HepG2 (cell line): ENCODE results near the gene DNAJC12. TPM values are rescaled to one million over a fixed set of nuclear protein-coding genes. Genes with fewer than 3 reads are reported as not detected.

Experiments used
- BRCA1 ChIP-seq: sonication (generic); formaldehyde crosslinking; IDR thresholded peaks from 2 replicates; pipeline ENCODE4 v1.4.0; 2020; ENCODE audit warnings: missing genetic modification reagents
- DNMT3B ChIP-seq: conservative IDR thresholded peaks from 2 replicates; pipeline ENCODE4 v1.6.1; 2016; ENCODE audit warnings: missing biosample characterization, control low read depth
- EZH2 ChIP-seq: conservative IDR thresholded peaks from 2 replicates; pipeline ENCODE4 v1.6.1; 2012; ENCODE audit warnings: mild to moderate bottlenecking, low read depth, low read length, moderate library complexity
- MTA3 ChIP-seq: sonication (generic); formaldehyde crosslinking; IDR thresholded peaks from 2 replicates; pipeline ENCODE4 v1.4.0; 2020; ENCODE audit warnings: missing genetic modification reagents
- NONO ChIP-seq, 2 experiments: fragments of 450-650 bp in 1 of 2; sonication (generic) in 1 of 2; formaldehyde crosslinking in 1 of 2; IDR thresholded peaks in 1 of 2; conservative IDR thresholded peaks in 1 of 2; 2 replicates each; pipeline versions ENCODE4 v1.6.1 to v1.8.0; 2017 to 2022; ENCODE audit warnings: mild to moderate bottlenecking in 1 of 2, missing genetic modification reagents in 1 of 2, moderate library complexity in 1 of 2
- NR2C2 ChIP-seq: sonication (generic); formaldehyde crosslinking; IDR thresholded peaks from 2 replicates; pipeline ENCODE4 v1.4.0; 2020; ENCODE audit warnings: missing genetic modification reagents, mild to moderate bottlenecking, moderate library complexity, borderline replicate concordance
- SAFB2 ChIP-seq: sonication (generic); formaldehyde crosslinking; IDR thresholded peaks from 2 replicates; pipeline ENCODE4 v1.5.1; 2020; ENCODE audit warnings: missing genetic modification reagents, low read depth, mild to moderate bottlenecking, borderline replicate concordance
- ZBTB38 ChIP-seq: sonication (generic); formaldehyde crosslinking; IDR thresholded peaks from 2 replicates; pipeline ENCODE4 v1.5.1; 2020; ENCODE audit warnings: mild to moderate bottlenecking, missing genetic modification reagents
- ZNF17 ChIP-seq: sonication (generic); formaldehyde crosslinking; IDR thresholded peaks from 2 replicates; pipeline ENCODE4 v1.5.0; 2020; ENCODE audit warnings: mild to moderate bottlenecking, missing genetic modification reagents
- ZNF33A ChIP-seq: sonication (generic); formaldehyde crosslinking; IDR thresholded peaks from 2 replicates; pipeline ENCODE4 v1.5.1; 2020; ENCODE audit warnings: missing genetic modification reagents, mild to moderate bottlenecking, moderate library complexity, borderline replicate concordance
- ZNF546 ChIP-seq: sonication (generic); formaldehyde crosslinking; conservative IDR thresholded peaks from 2 replicates; pipeline ENCODE4 v1.8.1; 2023; ENCODE audit warnings: mild to moderate bottlenecking, missing genetic modification reagents
- ZNF563 ChIP-seq: sonication (generic); formaldehyde crosslinking; IDR thresholded peaks from 2 replicates; pipeline ENCODE4 v1.8.0; 2022; ENCODE audit warnings: mild to moderate bottlenecking, moderate library complexity, missing genetic modification reagents
- ZNF567 ChIP-seq: sonication (generic); formaldehyde crosslinking; IDR thresholded peaks from 2 replicates; pipeline ENCODE4 v1.8.1; 2023; ENCODE audit warnings: mild to moderate bottlenecking, missing genetic modification reagents, borderline replicate concordance
- polyA plus RNA-seq, 8 experiments: library from polyadenylated mRNA; depleted of rRNA in 3 of 8; stranded (reverse) in 7 of 8; unstranded in 1 of 8; fragments of >200 nt; fragmentation: Illumina TruSeq in 4 of 8; extraction: Trizol in 4 of 8; gene quantifications; 2 replicates each; pipeline versions ENCODE4 v1.2.1 to v1.2.3, GENCODE V29; 2011 to 2016; ENCODE audit warnings: low read depth in 4 of 8, missing spikeins in 1 of 8, mixed read lengths in 1 of 8; ENCODE audit not compliant: insufficient read depth in 1 of 8
- total RNA-seq, 5 experiments: library from RNA; depleted of rRNA; stranded (reverse); fragments of >200 nt; fragmentation: Illumina TruSeq; extraction: Trizol; gene quantifications; 2 replicates each; pipeline ENCODE4 v1.2.3, GENCODE V29; 2016; ENCODE audit warnings: low read depth in 1 of 5
- TF ChIP-seq, protein P1 (sequence below): IDR thresholded peaks from 2 replicates; pipeline ENCODE4 v1.6.1; 2016; ENCODE audit warnings: missing genetic modification reagents, missing compliant biosample characterization
- TF ChIP-seq, protein P2 (sequence below): sonication (generic); formaldehyde crosslinking; IDR thresholded peaks from 2 replicates; pipeline ENCODE4 v1.5.1; 2020; ENCODE audit warnings: mild to moderate bottlenecking, missing genetic modification reagents, moderate library complexity
- TF ChIP-seq, protein P3 (sequence below): sonication (generic); formaldehyde crosslinking; IDR thresholded peaks from 2 replicates; pipeline ENCODE4 v1.5.1; 2020; ENCODE audit warnings: mild to moderate bottlenecking, missing genetic modification reagents, borderline replicate concordance
- TF ChIP-seq, protein P4 (sequence below): sonication (generic); formaldehyde crosslinking; IDR thresholded peaks from 2 replicates; pipeline ENCODE4 v1.5.1; 2020; ENCODE audit warnings: missing genetic modification reagents, mild to moderate bottlenecking, borderline replicate concordance
- TF ChIP-seq, protein P5 (sequence below): sonication (generic); formaldehyde crosslinking; IDR thresholded peaks from 2 replicates; pipeline ENCODE4 v1.5.0; 2020; ENCODE audit warnings: mild to moderate bottlenecking, missing genetic modification reagents

The DNAJC12 gene
- total and polyA plus RNA-seq, 2 of the 13 experiments (the other 11 are each of a cell fraction or from before 2014, with no cell fraction given) = 11.6 to 43.9 TPM

DNA sequence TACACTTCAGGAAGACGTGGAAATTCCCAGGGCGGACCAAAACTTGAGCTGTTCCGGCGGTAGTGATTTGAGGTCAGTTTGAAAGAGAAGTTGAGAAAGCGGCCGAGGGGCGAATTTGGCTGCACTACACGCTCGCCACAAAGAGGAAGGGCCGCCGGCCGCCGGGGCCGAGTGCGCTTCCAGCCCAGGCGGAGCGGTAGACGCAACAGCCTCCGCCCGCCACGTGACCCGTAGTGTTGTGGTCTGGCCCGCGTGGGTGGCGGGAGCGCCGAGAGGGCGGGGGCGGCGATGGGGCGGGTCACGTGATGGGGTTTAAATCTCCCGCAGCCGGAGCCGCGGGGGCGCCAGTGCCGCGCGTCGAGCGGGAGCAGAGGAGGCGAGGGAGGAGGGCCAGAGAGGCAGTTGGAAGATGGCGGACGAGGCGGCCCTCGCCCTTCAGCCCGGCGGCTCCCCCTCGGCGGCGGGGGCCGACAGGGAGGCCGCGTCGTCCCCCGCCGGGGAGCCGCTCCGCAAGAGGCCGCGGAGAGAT, 46.4 kb upstream of the DNAJC12 start, which contains the start of gene SIRT1 (continued):
- TF ChIP-seq NONO (IDR thresholded peaks at IDR 0.05) = no peak
- TF ChIP-seq NONO (CRISPR knock-in tag; conservative IDR thresholded peaks at IDR 0.05) = peak; percentile 90
- TF ChIP-seq, protein P1, sequence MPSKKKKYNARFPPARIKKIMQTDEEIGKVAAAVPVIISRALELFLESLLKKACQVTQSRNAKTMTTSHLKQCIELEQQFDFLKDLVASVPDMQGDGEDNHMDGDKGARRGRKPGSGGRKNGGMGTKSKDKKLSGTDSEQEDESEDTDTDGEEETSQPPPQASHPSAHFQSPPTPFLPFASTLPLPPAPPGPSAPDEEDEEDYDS = peak; percentile 96
- peak; percentile 64; the same call in 1 of the 2 replicates for TF ChIP-seq ZNF33A
- TF ChIP-seq, protein P2, sequence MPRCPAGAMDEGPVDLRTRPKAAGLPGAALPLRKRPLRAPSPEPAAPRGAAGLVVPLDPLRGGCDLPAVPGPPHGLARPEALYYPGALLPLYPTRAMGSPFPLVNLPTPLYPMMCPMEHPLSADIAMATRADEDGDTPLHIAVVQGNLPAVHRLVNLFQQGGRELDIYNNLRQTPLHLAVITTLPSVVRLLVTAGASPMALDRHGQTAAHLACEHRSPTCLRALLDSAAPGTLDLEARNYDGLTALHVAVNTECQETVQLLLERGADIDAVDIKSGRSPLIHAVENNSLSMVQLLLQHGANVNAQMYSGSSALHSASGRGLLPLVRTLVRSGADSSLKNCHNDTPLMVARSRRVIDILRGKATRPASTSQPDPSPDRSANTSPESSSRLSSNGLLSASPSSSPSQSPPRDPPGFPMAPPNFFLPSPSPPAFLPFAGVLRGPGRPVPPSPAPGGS (CRISPR knock-in tag) = peak; percentile 90
- 0 out of 2 replicates have a peak, but pooled peaks have one; percentile 33 for TF ChIP-seq ZNF567 (CRISPR knock-in tag)
- TF ChIP-seq NR2C2 (CRISPR knock-in tag) = peak; percentile 24; the same call in 1 of the 2 replicates
- TF ChIP-seq ZNF17 (CRISPR knock-in tag) = no peak
- peak; percentile 58; the same call in 1 of the 2 replicates for TF ChIP-seq ZBTB38 (CRISPR knock-in tag)
- no peak for TF ChIP-seq DNMT3B (CRISPR knock-in tag)
- TF ChIP-seq BRCA1 (CRISPR knock-in tag) = no peak
- TF ChIP-seq, protein P3, sequence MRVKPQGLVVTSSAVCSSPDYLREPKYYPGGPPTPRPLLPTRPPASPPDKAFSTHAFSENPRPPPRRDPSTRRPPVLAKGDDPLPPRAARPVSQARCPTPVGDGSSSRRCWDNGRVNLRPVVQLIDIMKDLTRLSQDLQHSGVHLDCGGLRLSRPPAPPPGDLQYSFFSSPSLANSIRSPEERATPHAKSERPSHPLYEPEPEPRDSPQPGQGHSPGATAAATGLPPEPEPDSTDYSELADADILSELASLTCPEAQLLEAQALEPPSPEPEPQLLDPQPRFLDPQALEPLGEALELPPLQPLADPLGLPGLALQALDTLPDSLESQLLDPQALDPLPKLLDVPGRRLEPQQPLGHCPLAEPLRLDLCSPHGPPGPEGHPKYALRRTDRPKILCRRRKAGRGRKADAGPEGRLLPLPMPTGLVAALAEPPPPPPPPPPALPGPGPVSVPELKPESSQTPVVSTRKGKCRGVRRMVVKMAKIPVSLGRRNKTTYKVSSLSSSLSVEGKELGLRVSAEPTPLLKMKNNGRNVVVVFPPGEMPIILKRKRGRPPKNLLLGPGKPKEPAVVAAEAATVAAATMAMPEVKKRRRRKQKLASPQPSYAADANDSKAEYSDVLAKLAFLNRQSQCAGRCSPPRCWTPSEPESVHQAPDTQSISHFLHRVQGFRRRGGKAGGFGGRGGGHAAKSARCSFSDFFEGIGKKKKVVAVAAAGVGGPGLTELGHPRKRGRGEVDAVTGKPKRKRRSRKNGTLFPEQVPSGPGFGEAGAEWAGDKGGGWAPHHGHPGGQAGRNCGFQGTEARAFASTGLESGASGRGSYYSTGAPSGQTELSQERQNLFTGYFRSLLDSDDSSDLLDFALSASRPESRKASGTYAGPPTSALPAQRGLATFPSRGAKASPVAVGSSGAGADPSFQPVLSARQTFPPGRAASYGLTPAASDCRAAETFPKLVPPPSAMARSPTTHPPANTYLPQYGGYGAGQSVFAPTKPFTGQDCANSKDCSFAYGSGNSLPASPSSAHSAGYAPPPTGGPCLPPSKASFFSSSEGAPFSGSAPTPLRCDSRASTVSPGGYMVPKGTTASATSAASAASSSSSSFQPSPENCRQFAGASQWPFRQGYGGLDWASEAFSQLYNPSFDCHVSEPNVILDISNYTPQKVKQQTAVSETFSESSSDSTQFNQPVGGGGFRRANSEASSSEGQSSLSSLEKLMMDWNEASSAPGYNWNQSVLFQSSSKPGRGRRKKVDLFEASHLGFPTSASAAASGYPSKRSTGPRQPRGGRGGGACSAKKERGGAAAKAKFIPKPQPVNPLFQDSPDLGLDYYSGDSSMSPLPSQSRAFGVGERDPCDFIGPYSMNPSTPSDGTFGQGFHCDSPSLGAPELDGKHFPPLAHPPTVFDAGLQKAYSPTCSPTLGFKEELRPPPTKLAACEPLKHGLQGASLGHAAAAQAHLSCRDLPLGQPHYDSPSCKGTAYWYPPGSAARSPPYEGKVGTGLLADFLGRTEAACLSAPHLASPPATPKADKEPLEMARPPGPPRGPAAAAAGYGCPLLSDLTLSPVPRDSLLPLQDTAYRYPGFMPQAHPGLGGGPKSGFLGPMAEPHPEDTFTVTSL (CRISPR knock-in tag) = no peak; the same call in 1 of the 2 replicates
- TF ChIP-seq EZH2 = no peak
- TF ChIP-seq SAFB2 (CRISPR knock-in tag) = no peak
- no peak for TF ChIP-seq MTA3 (CRISPR knock-in tag)
- TF ChIP-seq ZNF563 (CRISPR knock-in tag) = 0 out of 2 replicates have a peak, but pooled peaks have one; percentile 36
- TF ChIP-seq, protein P4, sequence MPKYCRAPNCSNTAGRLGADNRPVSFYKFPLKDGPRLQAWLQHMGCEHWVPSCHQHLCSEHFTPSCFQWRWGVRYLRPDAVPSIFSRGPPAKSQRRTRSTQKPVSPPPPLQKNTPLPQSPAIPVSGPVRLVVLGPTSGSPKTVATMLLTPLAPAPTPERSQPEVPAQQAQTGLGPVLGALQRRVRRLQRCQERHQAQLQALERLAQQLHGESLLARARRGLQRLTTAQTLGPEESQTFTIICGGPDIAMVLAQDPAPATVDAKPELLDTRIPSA (CRISPR knock-in tag) = peak; percentile 21; the same call in 1 of the 2 replicates
- 0 out of 2 replicates have a peak, but pooled peaks have one; percentile 46 for TF ChIP-seq ZNF546 (CRISPR knock-in tag)
- TF ChIP-seq, protein P5, sequence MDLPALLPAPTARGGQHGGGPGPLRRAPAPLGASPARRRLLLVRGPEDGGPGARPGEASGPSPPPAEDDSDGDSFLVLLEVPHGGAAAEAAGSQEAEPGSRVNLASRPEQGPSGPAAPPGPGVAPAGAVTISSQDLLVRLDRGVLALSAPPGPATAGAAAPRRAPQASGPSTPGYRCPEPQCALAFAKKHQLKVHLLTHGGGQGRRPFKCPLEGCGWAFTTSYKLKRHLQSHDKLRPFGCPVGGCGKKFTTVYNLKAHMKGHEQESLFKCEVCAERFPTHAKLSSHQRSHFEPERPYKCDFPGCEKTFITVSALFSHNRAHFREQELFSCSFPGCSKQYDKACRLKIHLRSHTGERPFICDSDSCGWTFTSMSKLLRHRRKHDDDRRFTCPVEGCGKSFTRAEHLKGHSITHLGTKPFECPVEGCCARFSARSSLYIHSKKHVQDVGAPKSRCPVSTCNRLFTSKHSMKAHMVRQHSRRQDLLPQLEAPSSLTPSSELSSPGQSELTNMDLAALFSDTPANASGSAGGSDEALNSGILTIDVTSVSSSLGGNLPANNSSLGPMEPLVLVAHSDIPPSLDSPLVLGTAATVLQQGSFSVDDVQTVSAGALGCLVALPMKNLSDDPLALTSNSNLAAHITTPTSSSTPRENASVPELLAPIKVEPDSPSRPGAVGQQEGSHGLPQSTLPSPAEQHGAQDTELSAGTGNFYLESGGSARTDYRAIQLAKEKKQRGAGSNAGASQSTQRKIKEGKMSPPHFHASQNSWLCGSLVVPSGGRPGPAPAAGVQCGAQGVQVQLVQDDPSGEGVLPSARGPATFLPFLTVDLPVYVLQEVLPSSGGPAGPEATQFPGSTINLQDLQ (CRISPR knock-in tag) = no peak
